ENCODE measurements around the gene DNMT1.

DNA sequence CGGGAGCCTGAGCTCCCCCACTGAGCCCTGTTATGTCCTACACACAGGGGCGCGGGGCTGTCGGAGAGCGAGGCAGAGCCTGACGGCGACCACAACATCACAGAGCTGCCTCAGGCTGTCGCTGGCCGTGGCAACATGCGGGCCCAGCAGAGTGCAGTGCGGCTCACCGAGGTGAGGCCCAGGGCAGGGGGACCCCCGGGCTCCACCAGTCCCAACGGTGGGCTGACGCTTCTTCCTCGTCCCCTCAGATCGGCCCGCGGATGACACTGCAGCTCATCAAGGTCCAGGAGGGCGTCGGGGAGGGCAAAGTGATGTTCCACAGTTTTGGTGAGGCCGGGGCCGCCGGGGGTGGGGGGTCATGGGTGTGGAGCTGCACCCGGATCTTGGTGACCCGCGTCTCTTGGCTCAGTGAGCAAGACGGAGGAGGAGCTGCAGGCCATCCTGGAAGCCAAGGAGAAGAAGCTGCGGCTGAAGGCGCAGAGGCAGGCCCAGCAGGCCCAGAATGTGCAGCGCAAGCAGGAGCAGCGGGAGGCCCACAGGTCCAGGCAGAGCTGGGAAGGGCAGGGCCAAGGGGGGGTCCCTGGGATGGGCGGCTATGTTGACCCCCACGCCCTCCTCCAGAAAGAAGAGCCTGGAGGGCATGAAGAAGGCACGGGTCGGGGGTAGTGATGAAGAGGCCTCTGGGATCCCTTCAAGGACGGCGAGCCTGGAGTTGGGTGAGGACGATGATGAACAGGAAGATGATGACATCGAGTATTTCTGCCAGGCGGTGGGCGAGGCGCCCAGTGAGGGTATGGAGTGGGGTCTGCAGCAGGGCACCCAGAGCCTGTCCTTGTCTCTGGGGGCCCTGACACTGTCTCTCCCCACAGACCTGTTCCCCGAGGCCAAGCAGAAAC, 84.4 kb downstream of the DNMT1 start:
- TF ChIP-seq EZH2 (IDR thresholded peaks at IDR 0.05) (no peak), POLR2AphosphoS5 (IDR thresholded peaks at IDR 0.05; ENCODE audit: borderline replicate concordance, low read depth, low read length) (no peak)
